Smooth muscle cell (in vitro differentiated cells): ENCODE results near the gene ARL6IP1. TPM values are rescaled to one million over a fixed set of nuclear protein-coding genes. Genes with fewer than 3 reads are reported as not detected.

Source experiments
- DNase-seq: peaks from one replicate; lab custom pipeline; 2025; ENCODE audit not compliant: unreplicated experiment; lab: John Stamatoyannopoulos, UW
- H2AFZ ChIP-seq: fragments of 200-600 bp; sonication (generic); 2 replicates; pipeline ENCODE4 v1.6.0; 2016; ENCODE audit warnings: antibody characterized with exemption, low read depth, mild to moderate bottlenecking
- H3F3A ChIP-seq: fragments of 200-600 bp; sonication (generic); 2 replicates; pipeline ENCODE4 v1.6.0; 2017; ENCODE audit warnings: antibody characterized with exemption, low read depth
- H3K27ac ChIP-seq: fragments of 200-600 bp; sonication (generic); 2 replicates; pipeline ENCODE4 v1.5.1; 2016; ENCODE audit warnings: low read depth, mild to moderate bottlenecking
- H3K27me3 ChIP-seq: fragments of 200-600 bp; sonication (generic); 2 replicates; pipeline ENCODE4 v1.6.1; 2016; ENCODE audit warnings: low read depth, mild to moderate bottlenecking
- H3K36me3 ChIP-seq: fragments of 200-600 bp; sonication (generic); 2 replicates; pipeline ENCODE4 v1.5.1; 2016; ENCODE audit warnings: low read depth
- H3K4me1 ChIP-seq: fragments of 200-600 bp; sonication (generic); 2 replicates; pipeline ENCODE4 v1.5.1; 2016; ENCODE audit warnings: low read depth
- H3K4me2 ChIP-seq: fragments of 200-600 bp; sonication (generic); 2 replicates; pipeline ENCODE4 v1.6.0; 2016; ENCODE audit warnings: mild to moderate bottlenecking
- H3K4me3 ChIP-seq: fragments of 200-600 bp; sonication (generic); 2 replicates; pipeline ENCODE4 v1.5.1; 2016; ENCODE audit warnings: mild to moderate bottlenecking
- H3K79me2 ChIP-seq: fragments of 200-600 bp; sonication (generic); 2 replicates; pipeline ENCODE4 v1.6.0; 2016; ENCODE audit warnings: low read depth, mild to moderate bottlenecking
- H3K9ac ChIP-seq: fragments of 200-600 bp; sonication (generic); 2 replicates; pipeline ENCODE4 v1.6.0; 2016; ENCODE audit warnings: low read depth
- H3K9me3 ChIP-seq: fragments of 200-600 bp; sonication (generic); replicated peaks from 2 replicates; pipeline ENCODE4 v1.5.1; 2016; ENCODE audit warnings: low read depth
- H4K20me1 ChIP-seq: fragments of 200-600 bp; sonication (generic); 2 replicates; pipeline ENCODE4 v1.6.0; 2016; ENCODE audit warnings: low read depth
- WGBS: methylation state at CpG from one replicate; pipeline ENCODE4 v1.1.7; 2016; ENCODE audit warnings: low lambda C conversion rate; 5-methylcytosine and 5-hydroxymethylcytosine counted together
- polyA plus RNA-seq: library from polyadenylated mRNA; unstranded; fragments of >200 nt; fragmentation: Nextera tagmentation; extraction: Ambion mirVana; gene quantifications from 2 replicates; pipeline ENCODE4 v1.2.1, GENCODE V29; 2016
- total RNA-seq: library from RNA; depleted of rRNA; stranded (reverse); fragments of >200 nt; gene quantifications from 2 replicates; pipeline ENCODE4 v1.2.3, GENCODE V29; 2014
- TF ChIP-seq, protein P1 (sequence below): fragments of 200-600 bp; sonication (generic); IDR thresholded peaks from 2 replicates; pipeline ENCODE4 v1.5.1; 2017; ENCODE audit warnings: borderline replicate concordance, mild to moderate bottlenecking, antibody characterized with exemption; ENCODE audit not compliant: insufficient read depth, poor library complexity, severe bottlenecking

Gene ARL6IP1
- total and polyA plus RNA-seq, 2 experiments from 2014 or later, result 90.6 to 205 TPM

DNA sequence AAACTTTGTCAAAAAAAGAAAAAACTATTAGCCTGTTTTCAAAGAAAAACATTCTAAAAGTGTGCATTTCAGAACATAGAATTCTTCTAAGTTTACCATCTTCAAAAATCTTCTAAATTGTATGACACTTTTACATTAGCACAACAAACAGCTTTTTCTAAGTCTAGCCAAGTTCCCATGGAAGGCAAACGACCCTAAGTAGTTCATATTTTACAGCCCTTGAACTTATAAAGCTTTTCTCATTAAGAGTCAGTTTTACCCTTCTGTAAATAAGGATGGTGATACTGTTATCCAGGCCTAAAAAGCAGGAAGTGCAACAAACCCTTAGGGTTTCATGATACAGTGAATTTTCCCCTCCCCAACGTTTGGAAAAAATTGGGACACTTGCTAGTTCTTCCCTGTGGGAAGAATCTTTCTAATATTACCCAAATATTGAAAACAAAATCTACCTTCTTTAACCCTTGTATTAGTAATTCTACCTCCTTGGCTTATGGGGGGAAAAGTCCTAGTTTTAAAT is 4.0 kb upstream of the ARL6IP1 start:
- Histone ChIP-seq H3F3A (peaks cover 13% of the 10 kb centered on the region), H4K20me1 (peaks cover 6% of the 10 kb centered on the region), H3K36me3 (peaks cover 21% of the 10 kb centered on the region), H3K4me3 (no peak overlapping the region), H3K4me2 (no peak overlapping the region), H3K79me2 (peaks cover 7% of the 10 kb centered on the region), H2AFZ (no peak overlapping the region), H3K9me3 (no peaks in the 10 kb centered on the region), H3K9ac (no peak overlapping the region), H3K27ac (peak overlapping the region; percentile 74), H3K27me3 (no peaks in the 10 kb centered on the region), H3K4me1 (peaks cover 11% of the 10 kb centered on the region)
- TF ChIP-seq, protein P1, sequence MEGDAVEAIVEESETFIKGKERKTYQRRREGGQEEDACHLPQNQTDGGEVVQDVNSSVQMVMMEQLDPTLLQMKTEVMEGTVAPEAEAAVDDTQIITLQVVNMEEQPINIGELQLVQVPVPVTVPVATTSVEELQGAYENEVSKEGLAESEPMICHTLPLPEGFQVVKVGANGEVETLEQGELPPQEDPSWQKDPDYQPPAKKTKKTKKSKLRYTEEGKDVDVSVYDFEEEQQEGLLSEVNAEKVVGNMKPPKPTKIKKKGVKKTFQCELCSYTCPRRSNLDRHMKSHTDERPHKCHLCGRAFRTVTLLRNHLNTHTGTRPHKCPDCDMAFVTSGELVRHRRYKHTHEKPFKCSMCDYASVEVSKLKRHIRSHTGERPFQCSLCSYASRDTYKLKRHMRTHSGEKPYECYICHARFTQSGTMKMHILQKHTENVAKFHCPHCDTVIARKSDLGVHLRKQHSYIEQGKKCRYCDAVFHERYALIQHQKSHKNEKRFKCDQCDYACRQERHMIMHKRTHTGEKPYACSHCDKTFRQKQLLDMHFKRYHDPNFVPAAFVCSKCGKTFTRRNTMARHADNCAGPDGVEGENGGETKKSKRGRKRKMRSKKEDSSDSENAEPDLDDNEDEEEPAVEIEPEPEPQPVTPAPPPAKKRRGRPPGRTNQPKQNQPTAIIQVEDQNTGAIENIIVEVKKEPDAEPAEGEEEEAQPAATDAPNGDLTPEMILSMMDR, result no peak
- 21% methylated on average over 2 of the region's 2 CpGs for WGBS
- DNase-seq, result no peak

GRCh38 chr16:18804540-18804939 is 3.2 kb upstream of the ARL6IP1 start:
- peaks cover 15% of the 10 kb centered on the region for H3K79me2 ChIP-seq
- no peak overlapping the region for H3K9ac ChIP-seq

DNA sequence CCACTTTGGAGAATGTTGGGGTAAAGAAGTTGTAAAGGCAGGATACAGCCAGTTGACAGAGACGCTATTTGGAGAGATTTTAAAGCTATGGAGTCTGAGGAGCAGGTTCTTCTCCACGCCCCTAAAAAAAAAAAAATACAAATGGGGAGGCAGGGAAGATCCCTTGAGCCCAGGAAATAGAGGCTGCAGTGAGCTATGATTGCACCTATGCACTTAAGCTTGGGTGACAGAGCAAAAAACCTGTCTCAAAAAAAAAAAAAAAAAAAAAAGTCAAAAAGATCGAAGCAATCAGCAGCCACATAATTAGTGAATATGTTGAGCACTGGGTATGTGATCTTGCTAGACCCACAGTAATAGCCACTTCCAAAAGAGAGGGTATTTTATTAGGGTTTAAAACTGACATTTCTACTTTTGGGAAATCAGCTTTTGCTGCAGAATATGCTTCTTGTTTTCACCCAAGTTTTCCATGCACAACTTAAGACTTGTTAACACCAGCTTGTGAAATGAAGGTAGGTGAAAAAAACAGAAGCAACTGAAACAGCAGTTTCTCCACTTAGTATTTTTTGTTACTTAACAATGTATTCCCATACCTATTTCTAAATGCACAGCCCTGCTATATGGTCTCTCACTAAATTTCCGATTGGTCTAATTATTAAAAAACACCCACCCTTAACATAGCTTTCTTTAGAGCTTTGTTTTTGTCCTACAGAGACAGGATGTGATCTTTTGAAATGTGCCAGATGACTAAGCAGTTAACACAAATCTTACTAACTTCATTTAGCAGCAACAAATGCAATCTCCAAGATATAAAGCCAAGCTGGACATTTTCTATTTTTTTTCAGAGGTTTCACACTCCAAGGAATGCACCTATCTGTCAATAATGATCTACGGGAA is 2.5 kb upstream of the ARL6IP1 start:
- TF ChIP-seq, protein P1, result no peak
- Histone ChIP-seq H3K27ac (peak overlapping the region; percentile 74), H3K4me1 (peaks cover 24% of the 10 kb centered on the region), H3K27me3 (no peaks in the 10 kb centered on the region), H4K20me1 (peaks cover 21% of the 10 kb centered on the region), H3K9me3 (no peaks in the 10 kb centered on the region), H3K79me2 (peaks cover 22% of the 10 kb centered on the region), H3K9ac (no peak overlapping the region), H3K4me2 (peak overlapping the region; percentile 2), H3K4me3 (no peak overlapping the region), H3F3A (peaks cover 13% of the 10 kb centered on the region), H3K36me3 (peaks cover 12% of the 10 kb centered on the region), H2AFZ (no peak overlapping the region)
- DNase-seq, result no peak
- 86% methylated on average over 5 of the region's 5 CpGs for WGBS

More at GRCh38 chr16:18804540-18804939, 3.2 kb upstream of the ARL6IP1 start:
- H3K27me3 ChIP-seq, result no peaks in the 10 kb centered on the region
- H3K4me1 ChIP-seq, result peaks cover 17% of the 10 kb centered on the region
- WGBS, result 36% methylated on average over 3 of the region's 3 CpGs
- peak overlapping the region; percentile 74 for H3K27ac ChIP-seq
- no peak overlapping the region for H3K4me3 ChIP-seq
- no peak for DNase-seq
- peaks cover 14% of the 10 kb centered on the region for H4K20me1 ChIP-seq
- peak overlapping the region; percentile 2 for H3K4me2 ChIP-seq
- H3F3A ChIP-seq, result peaks cover 13% of the 10 kb centered on the region
- H3K36me3 ChIP-seq, result peaks cover 15% of the 10 kb centered on the region
- no peaks in the 10 kb centered on the region for H3K9me3 ChIP-seq
- TF ChIP-seq, protein P1, result no peak
- no peak overlapping the region for H2AFZ ChIP-seq
